Thymus (tissue), 11 donors: ENCODE data around the gene SGCA. TPM values are rescaled to one million over a fixed set of nuclear protein-coding genes. Genes with fewer than 3 reads are reported as not detected.

ENCODE experiments used
- DNase-seq, 9 donors: peaks; one replicate each; pipeline ENCODE4 v3.0.0-alpha.2; 2013; ENCODE audit warnings: low spot score in 9 of 9, low read depth in 6 of 9, missing footprints in 1 of 9
- H3K27ac ChIP-seq, 2 donors: one replicate each; pipeline ENCODE4 v1.5.1; 2013; ENCODE audit warnings: control low read depth in 1 of 2, low read depth in 1 of 2, low read length in 1 of 2, mild to moderate bottlenecking in 1 of 2, moderate library complexity in 1 of 2
- H3K27me3 ChIP-seq, 2 donors: one replicate each; pipeline ENCODE4 v1.5.1; 2013; ENCODE audit warnings: low read length in 1 of 2; ENCODE audit not compliant: control insufficient read depth in 2 of 2, insufficient read depth in 1 of 2
- H3K36me3 ChIP-seq, 2 donors: one replicate each; pipeline ENCODE4 v1.5.1; 2013; ENCODE audit warnings: low read length in 1 of 2, mild to moderate bottlenecking in 1 of 2, moderate library complexity in 1 of 2; ENCODE audit not compliant: control insufficient read depth in 2 of 2, insufficient read depth in 2 of 2
- H3K4me1 ChIP-seq, 2 donors: one replicate each; pipeline ENCODE4 v1.5.1; 2013; ENCODE audit warnings: low read length in 2 of 2; ENCODE audit not compliant: control insufficient read depth in 2 of 2, insufficient read depth in 2 of 2
- H3K4me3 ChIP-seq, 2 donors: one replicate each; pipeline ENCODE4 v1.5.1; 2013; ENCODE audit warnings: low read length in 2 of 2, control low read depth in 1 of 2, mild to moderate bottlenecking in 1 of 2
- H3K9me3 ChIP-seq, 2 donors: one replicate each; pipeline ENCODE4 v1.5.1; 2013; ENCODE audit warnings: low read length in 1 of 2, mild to moderate bottlenecking in 1 of 2; ENCODE audit not compliant: control insufficient read depth in 2 of 2, insufficient read depth in 1 of 2
- WGBS: extraction: QIAGEN DNeasy Blood & Tissue Kit; methylation state at CpG from one replicate; pipeline ENCODE4 v1.1.7; 2013; 5-methylcytosine and 5-hydroxymethylcytosine counted together
- polyA plus RNA-seq: library from polyadenylated mRNA; stranded (reverse); fragments of 200-250 nt; gene quantifications from one replicate; pipeline ENCODE4 v1.2.3, GENCODE V29; 2013
- total RNA-seq: library from RNA; stranded (reverse); fragments of 120-200 nt; gene quantifications from one replicate; pipeline ENCODE4 v1.2.4, GENCODE V29; 2013
- donor health status: healthy.

SGCA gene
- total and polyA plus RNA-seq, 2 donors = 1.7 to 5.4 TPM

- Histone ChIP-seq H3K9me3 (no peaks in the 10 kb centered on the region), H3K27me3 (peaks cover 0 to 11% of the 10 kb centered on the region in 2 donors), H3K27ac (no peak overlapping the region), H3K4me1 (peaks cover 0 to 18% of the 10 kb centered on the region in 2 donors), H3K4me3 (no peak overlapping the region), H3K36me3 (no peaks in the 10 kb centered on the region)
- no peak for DNase-seq
- 96% methylated on average over 19 of the region's 19 CpGs for WGBS
These were observed 1.6 kb downstream of the SGCA start for GRCh38 chr17:50167371-50167770.

DNA sequence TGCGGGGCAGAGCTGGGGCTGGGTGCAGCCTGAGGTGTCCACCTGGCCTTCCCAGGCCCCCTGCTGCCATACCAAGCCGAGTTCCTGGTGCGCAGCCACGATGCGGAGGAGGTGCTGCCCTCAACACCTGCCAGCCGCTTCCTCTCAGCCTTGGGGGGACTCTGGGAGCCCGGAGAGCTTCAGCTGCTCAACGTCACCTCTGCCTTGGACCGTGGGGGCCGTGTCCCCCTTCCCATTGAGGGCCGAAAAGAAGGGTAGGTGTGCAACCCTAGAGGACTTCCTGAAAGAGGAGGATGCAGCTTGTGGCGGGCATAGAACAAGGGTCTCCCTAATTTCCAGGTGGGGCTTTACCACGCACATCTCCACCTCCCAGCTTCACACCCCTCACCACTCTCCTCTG lies 2.5 kb downstream of the SGCA start:
- Histone ChIP-seq H3K27me3 (peaks cover 0 to 11% of the 10 kb centered on the region in 2 donors), H3K4me3 (no peak overlapping the region), H3K27ac (no peak overlapping the region), H3K9me3 (no peaks in the 10 kb centered on the region), H3K4me1 (peaks cover 0 to 18% of the 10 kb centered on the region in 2 donors), H3K36me3 (no peaks in the 10 kb centered on the region)
- WGBS = 62% methylated on average over 13 of the region's 13 CpGs
- no peak for DNase-seq

DNA sequence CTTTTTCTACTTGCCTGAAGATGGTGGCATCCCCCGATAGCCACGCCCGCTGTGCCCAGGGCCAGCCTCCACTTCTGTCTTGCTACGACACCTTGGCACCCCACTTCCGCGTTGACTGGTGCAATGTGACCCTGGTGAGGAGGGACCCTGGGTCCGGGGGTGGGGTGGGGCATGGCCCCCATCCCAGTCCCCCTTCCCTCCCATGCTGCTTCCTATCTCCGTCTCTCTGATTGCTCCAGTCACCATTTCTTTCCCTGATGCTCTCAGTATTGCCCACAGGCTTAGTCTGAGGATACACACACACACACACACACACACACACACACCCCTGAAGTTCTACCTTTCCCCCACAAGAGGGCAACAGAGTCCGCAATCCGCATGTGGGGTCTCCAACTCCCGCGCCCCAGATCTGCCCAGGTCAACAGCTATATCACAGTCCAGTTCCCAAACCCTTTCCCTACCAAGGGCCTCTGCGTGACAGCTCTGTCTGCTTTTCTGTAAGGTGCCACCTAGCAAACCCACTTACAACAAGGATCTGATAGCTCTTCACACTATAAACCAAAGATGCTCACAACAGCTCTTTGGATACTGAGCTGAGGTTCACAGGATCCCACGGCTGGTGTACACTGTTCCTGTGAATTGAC lies 3.4 kb downstream of the SGCA start:
- 39% methylated on average over 14 of the region's 14 CpGs for WGBS
- no peak overlapping the region for H3K4me3 ChIP-seq
- DNase-seq = peak in 4 of 9 donors; percentile 45 to 74 (median 60)
- H3K36me3 ChIP-seq = no peaks in the 10 kb centered on the region
- H3K27me3 ChIP-seq = peaks cover 0 to 11% of the 10 kb centered on the region in 2 donors
- peaks cover 0 to 12% of the 10 kb centered on the region in 2 donors for H3K4me1 ChIP-seq
- no peaks in the 10 kb centered on the region for H3K9me3 ChIP-seq
- no peak overlapping the region for H3K27ac ChIP-seq

DNA sequence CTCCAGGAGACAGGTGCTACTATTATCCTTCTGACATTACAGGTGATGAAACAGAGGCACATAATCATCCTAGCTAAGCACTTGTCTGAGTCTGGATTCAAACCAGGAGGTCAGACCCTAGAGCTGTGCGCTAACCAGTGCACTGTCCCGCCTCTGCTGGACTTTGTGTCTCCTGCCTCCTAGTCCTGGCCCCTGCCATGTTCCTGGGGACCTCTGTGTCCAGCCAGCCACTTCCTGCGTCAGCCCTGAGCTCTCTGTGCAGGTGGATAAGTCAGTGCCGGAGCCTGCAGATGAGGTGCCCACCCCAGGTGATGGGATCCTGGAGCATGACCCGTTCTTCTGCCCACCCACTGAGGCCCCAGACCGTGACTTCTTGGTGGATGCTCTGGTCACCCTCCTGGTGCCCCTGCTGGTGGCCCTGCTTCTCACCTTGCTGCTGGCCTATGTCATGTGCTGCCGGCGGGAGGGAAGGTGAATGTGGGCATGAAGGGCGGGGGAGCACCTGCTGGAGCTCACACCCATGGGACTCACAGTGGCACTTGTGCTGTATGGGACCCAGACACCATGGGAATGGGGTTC lies 4.2 kb downstream of the SGCA start:
- no peaks in the 10 kb centered on the region for H3K36me3 ChIP-seq
- no peak overlapping the region for H3K4me3 ChIP-seq
- DNase-seq = no peak
- no peaks in the 10 kb centered on the region for H3K9me3 ChIP-seq
- WGBS = 96% methylated on average over 9 of the region's 9 CpGs
- peaks cover 0 to 12% of the 10 kb centered on the region in 2 donors for H3K4me1 ChIP-seq
- no peak overlapping the region for H3K27ac ChIP-seq
- peaks cover 0 to 11% of the 10 kb centered on the region in 2 donors for H3K27me3 ChIP-seq

- H3K27me3 ChIP-seq = peaks cover 0 to 11% of the 10 kb centered on the region in 2 donors
- 93% methylated on average over 10 of the region's 10 CpGs for WGBS
- H3K4me3 ChIP-seq = no peak overlapping the region
- no peak for DNase-seq
- no peak overlapping the region for H3K27ac ChIP-seq
- H3K36me3 ChIP-seq = no peaks in the 10 kb centered on the region
- peaks cover 0 to 12% of the 10 kb centered on the region in 2 donors for H3K4me1 ChIP-seq
- no peaks in the 10 kb centered on the region for H3K9me3 ChIP-seq
These were observed 5.0 kb downstream of the SGCA start for GRCh38 chr17:50170662-50171370.

- 96% methylated on average over 17 of the region's 17 CpGs for WGBS
- Histone ChIP-seq H3K27ac (no peak overlapping the region), H3K4me1 (peaks cover 0 to 12% of the 10 kb centered on the region in 2 donors)
These were observed 5.7 kb downstream of the SGCA start for GRCh38 chr17:50171371-50172071.

DNA sequence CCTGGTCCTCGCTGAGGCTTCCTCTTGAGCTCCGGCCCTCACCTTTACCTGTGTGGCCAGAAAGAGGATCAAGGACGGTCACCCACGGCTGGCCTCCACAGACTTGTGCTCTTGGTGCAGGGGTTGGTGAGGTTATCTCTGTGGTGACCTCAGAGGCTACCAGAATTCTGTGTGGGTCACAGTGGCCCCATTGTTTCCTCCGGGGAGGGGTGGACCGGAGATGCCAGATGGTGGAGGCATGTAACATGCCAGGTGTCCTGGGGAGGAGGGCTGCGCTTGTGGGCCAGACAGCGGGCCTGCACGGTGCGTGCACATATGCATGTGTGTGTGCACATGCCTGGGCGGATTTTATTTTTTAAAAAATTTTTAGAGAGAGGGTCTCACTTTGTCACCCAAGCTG lies 6.3 kb downstream of the SGCA start:
- Histone ChIP-seq H3K4me1 (peaks cover 0 to 12% of the 10 kb centered on the region in 2 donors), H3K27me3 (peaks cover 0 to 11% of the 10 kb centered on the region in 2 donors), H3K9me3 (no peaks in the 10 kb centered on the region), H3K36me3 (no peaks in the 10 kb centered on the region), H3K27ac (no peak overlapping the region), H3K4me3 (no peak overlapping the region)
- 96% methylated on average over 11 of the region's 11 CpGs for WGBS
- no peak for DNase-seq

More at GRCh38 chr17:50171371-50172071, 5.7 kb downstream of the SGCA start:
- H3K4me3 ChIP-seq = no peak overlapping the region
- no peak for DNase-seq
- H3K27me3 ChIP-seq = peaks cover 0 to 11% of the 10 kb centered on the region in 2 donors
- H3K36me3 ChIP-seq = no peaks in the 10 kb centered on the region
- H3K9me3 ChIP-seq = no peaks in the 10 kb centered on the region

DNA sequence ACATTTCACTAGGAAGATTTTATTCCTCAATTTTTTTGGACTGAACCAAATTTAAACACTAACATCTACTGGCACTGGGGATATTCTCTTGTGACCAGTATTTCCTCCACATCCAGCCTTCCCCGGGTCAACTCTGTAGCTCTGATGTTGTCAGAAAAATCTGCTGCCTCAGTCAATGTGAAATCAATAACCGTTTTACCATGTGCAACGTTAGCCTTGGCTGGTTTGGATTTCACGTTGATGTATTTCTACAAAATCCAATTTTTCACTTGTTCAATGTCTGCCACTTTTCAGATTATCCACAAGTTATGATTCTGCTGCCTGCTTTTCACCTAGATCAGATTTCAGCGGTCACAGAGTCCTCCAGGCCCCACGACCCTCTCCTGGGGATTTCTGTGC lies 7.1 kb downstream of the SGCA start:
- H3K27ac ChIP-seq = peak overlapping the region in 1 of 2 donors; percentile 40
- peaks cover 0 to 18% of the 10 kb centered on the region in 2 donors for H3K4me1 ChIP-seq
- WGBS = 94% methylated on average over 6 of the region's 6 CpGs
- no peaks in the 10 kb centered on the region for H3K36me3 ChIP-seq
- no peak for DNase-seq
- H3K9me3 ChIP-seq = no peaks in the 10 kb centered on the region
- no peak overlapping the region for H3K4me3 ChIP-seq
- peaks cover 0 to 11% of the 10 kb centered on the region in 2 donors for H3K27me3 ChIP-seq
